SK-N-SH treated with all-trans-retinoic acid at 6 μM for 48 hours (cell line): Measurements from ENCODE around the gene EPB41L2.

Source experiments
- ATAC-seq: fragments of 200-7000 bp; cut with Tn5 transposase; 3 replicates; pipeline ENCODE4 v1.9.1; 2020; ENCODE audit warnings: mild to moderate bottlenecking, moderate library complexity
- ARNTL ChIP-seq: fragments of 450-650 bp; formaldehyde crosslinking; IDR thresholded peaks from 2 replicates; pipeline ENCODE4 v1.5.0; 2020; ENCODE audit warnings: low read depth, mild to moderate bottlenecking, moderate library complexity, borderline replicate concordance
- BACH2 ChIP-seq: fragments of 250-450 bp; sonication (Bioruptor Pico); IDR thresholded peaks from 2 replicates; pipeline ENCODE4 v1.9.0; 2021; ENCODE audit warnings: mild to moderate bottlenecking, borderline replicate concordance
- CSDC2 ChIP-seq: fragments of 250-450 bp; sonication (Bioruptor Pico); IDR thresholded peaks from 2 replicates; pipeline ENCODE4 v1.5.0; 2020; ENCODE audit warnings: mild to moderate bottlenecking, moderate library complexity
- ESRRG ChIP-seq: fragments of 250-450 bp; sonication (Bioruptor Pico); IDR thresholded peaks from 2 replicates; pipeline ENCODE4 v1.6.1; 2021; ENCODE audit warnings: mild to moderate bottlenecking
- GLIS3 ChIP-seq: fragments of 250-450 bp; sonication (Bioruptor Pico); IDR thresholded peaks from 2 replicates; pipeline ENCODE4 v1.5.0; 2020; ENCODE audit warnings: mild to moderate bottlenecking, moderate library complexity
- ISL1 ChIP-seq: fragments of 250-450 bp; sonication (Bioruptor Pico); IDR thresholded peaks from 2 replicates; pipeline ENCODE4 v2.1.2; 2022; ENCODE audit warnings: mild to moderate bottlenecking, moderate library complexity
- OSR1 ChIP-seq: fragments of 250-450 bp; sonication (Bioruptor Pico); IDR thresholded peaks from 2 replicates; pipeline ENCODE4 v1.8.0; 2022; ENCODE audit warnings: moderate library complexity, mild to moderate bottlenecking, inconsistent platforms
- PATZ1 ChIP-seq: fragments of 250-450 bp; sonication (Bioruptor Pico); IDR thresholded peaks from 2 replicates; pipeline ENCODE4 v1.8.0; 2020; ENCODE audit warnings: mild to moderate bottlenecking, moderate library complexity, borderline replicate concordance
- POU6F1 ChIP-seq: fragments of 250-450 bp; sonication (Bioruptor Pico); IDR thresholded peaks from 2 replicates; pipeline ENCODE4 v1.8.0; 2021; ENCODE audit warnings: low read depth, mild to moderate bottlenecking, moderate library complexity, borderline replicate concordance
- PPARA ChIP-seq: fragments of 250-450 bp; sonication (Bioruptor Pico); IDR thresholded peaks from 2 replicates; pipeline ENCODE4 v1.5.0; 2020; ENCODE audit warnings: mild to moderate bottlenecking, borderline replicate concordance
- RARB ChIP-seq: fragments of 250-450 bp; sonication (Bioruptor Pico); IDR thresholded peaks from 2 replicates; pipeline ENCODE4 v1.8.0; 2021; ENCODE audit warnings: mild to moderate bottlenecking, moderate library complexity
- SNAI2 ChIP-seq: fragments of 250-450 bp; sonication (Bioruptor Pico); IDR thresholded peaks from 2 replicates; pipeline ENCODE4 v1.5.0; 2020; ENCODE audit warnings: mild to moderate bottlenecking, moderate library complexity
- TCF4 ChIP-seq: fragments of 250-450 bp; sonication (Bioruptor Pico); IDR thresholded peaks from 2 replicates; pipeline ENCODE4 v1.8.0; 2021; ENCODE audit warnings: mild to moderate bottlenecking, moderate library complexity, borderline replicate concordance
- TOX ChIP-seq: fragments of 250-450 bp; sonication (Bioruptor Pico); IDR thresholded peaks from 2 replicates; pipeline ENCODE4 v1.8.0; 2021; ENCODE audit warnings: mild to moderate bottlenecking, moderate library complexity, borderline replicate concordance
- ZC3H10 ChIP-seq: fragments of 250-450 bp; sonication (Bioruptor Pico); IDR thresholded peaks from 2 replicates; pipeline ENCODE4 v1.5.1; 2021; ENCODE audit warnings: mild to moderate bottlenecking, moderate library complexity
- ZFP3 ChIP-seq: fragments of 250-450 bp; sonication (Bioruptor Pico); IDR thresholded peaks from 2 replicates; pipeline ENCODE4 v1.5.0; 2020; ENCODE audit warnings: mild to moderate bottlenecking, moderate library complexity
- ZFP30 ChIP-seq: fragments of 450-650 bp; formaldehyde crosslinking; IDR thresholded peaks from 2 replicates; pipeline ENCODE4 v1.5.0; 2022; ENCODE audit warnings: mild to moderate bottlenecking, moderate library complexity
- ZNF565 ChIP-seq: fragments of 450-650 bp; formaldehyde crosslinking; conservative IDR thresholded peaks from 2 replicates; pipeline ENCODE4 v1.5.0; 2020; ENCODE audit warnings: low read depth, mild to moderate bottlenecking, moderate library complexity
- ZNF70 ChIP-seq: fragments of 450-650 bp; formaldehyde crosslinking; IDR thresholded peaks from 2 replicates; pipeline ENCODE4 v1.5.0; 2020; ENCODE audit warnings: mild to moderate bottlenecking, moderate library complexity
- ZNF8 ChIP-seq: fragments of 450-650 bp; formaldehyde crosslinking; IDR thresholded peaks from 2 replicates; pipeline ENCODE4 v1.5.0; 2020; ENCODE audit warnings: mild to moderate bottlenecking, moderate library complexity
- TF ChIP-seq, protein P1 (sequence below): fragments of 250-450 bp; sonication (Bioruptor Pico); IDR thresholded peaks from 2 replicates; pipeline ENCODE4 v1.5.1; 2020; ENCODE audit warnings: low read depth, mild to moderate bottlenecking, moderate library complexity
- TF ChIP-seq, protein P2 (sequence below): fragments of 250-450 bp; sonication (Bioruptor Pico); IDR thresholded peaks from 2 replicates; pipeline ENCODE4 v1.5.0; 2020; ENCODE audit warnings: mild to moderate bottlenecking, moderate library complexity
- TF ChIP-seq, protein P3 (sequence below): fragments of 250-450 bp; sonication (Bioruptor Pico); IDR thresholded peaks from 2 replicates; pipeline ENCODE4 v1.5.1; 2021; ENCODE audit warnings: mild to moderate bottlenecking, moderate library complexity

Gene EPB41L2

GRCh38 chr6:130971504-130971903, 91.5 kb downstream of the EPB41L2 start:
- TF ChIP-seq ZNF8 (CRISPR knock-in tag) = no peak
- no peak for TF ChIP-seq GLIS3 (CRISPR knock-in tag)
- TF ChIP-seq OSR1 = no peak
- TF ChIP-seq ESRRG (CRISPR knock-in tag) = no peak
- no peak for TF ChIP-seq PPARA
- no peak for TF ChIP-seq ZFP3 (CRISPR knock-in tag)
- no peak for TF ChIP-seq TCF4 (CRISPR knock-in tag)
- TF ChIP-seq, protein P1, sequence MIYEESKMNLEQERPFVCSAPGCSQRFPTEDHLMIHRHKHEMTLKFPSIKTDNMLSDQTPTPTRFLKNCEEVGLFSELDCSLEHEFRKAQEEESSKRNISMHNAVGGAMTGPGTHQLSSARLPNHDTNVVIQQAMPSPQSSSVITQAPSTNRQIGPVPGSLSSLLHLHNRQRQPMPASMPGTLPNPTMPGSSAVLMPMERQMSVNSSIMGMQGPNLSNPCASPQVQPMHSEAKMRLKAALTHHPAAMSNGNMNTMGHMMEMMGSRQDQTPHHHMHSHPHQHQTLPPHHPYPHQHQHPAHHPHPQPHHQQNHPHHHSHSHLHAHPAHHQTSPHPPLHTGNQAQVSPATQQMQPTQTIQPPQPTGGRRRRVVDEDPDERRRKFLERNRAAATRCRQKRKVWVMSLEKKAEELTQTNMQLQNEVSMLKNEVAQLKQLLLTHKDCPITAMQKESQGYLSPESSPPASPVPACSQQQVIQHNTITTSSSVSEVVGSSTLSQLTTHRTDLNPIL = no peak
- no peak for TF ChIP-seq ARNTL
- TF ChIP-seq ZNF70 (CRISPR knock-in tag) = no peak
- TF ChIP-seq TOX (CRISPR knock-in tag) = no peak
- TF ChIP-seq ZNF565 = no peak
- TF ChIP-seq PATZ1 (CRISPR knock-in tag) = no peak
- TF ChIP-seq ZC3H10 (CRISPR knock-in tag) = no peak
- TF ChIP-seq POU6F1 = no peak
- TF ChIP-seq, protein P2, sequence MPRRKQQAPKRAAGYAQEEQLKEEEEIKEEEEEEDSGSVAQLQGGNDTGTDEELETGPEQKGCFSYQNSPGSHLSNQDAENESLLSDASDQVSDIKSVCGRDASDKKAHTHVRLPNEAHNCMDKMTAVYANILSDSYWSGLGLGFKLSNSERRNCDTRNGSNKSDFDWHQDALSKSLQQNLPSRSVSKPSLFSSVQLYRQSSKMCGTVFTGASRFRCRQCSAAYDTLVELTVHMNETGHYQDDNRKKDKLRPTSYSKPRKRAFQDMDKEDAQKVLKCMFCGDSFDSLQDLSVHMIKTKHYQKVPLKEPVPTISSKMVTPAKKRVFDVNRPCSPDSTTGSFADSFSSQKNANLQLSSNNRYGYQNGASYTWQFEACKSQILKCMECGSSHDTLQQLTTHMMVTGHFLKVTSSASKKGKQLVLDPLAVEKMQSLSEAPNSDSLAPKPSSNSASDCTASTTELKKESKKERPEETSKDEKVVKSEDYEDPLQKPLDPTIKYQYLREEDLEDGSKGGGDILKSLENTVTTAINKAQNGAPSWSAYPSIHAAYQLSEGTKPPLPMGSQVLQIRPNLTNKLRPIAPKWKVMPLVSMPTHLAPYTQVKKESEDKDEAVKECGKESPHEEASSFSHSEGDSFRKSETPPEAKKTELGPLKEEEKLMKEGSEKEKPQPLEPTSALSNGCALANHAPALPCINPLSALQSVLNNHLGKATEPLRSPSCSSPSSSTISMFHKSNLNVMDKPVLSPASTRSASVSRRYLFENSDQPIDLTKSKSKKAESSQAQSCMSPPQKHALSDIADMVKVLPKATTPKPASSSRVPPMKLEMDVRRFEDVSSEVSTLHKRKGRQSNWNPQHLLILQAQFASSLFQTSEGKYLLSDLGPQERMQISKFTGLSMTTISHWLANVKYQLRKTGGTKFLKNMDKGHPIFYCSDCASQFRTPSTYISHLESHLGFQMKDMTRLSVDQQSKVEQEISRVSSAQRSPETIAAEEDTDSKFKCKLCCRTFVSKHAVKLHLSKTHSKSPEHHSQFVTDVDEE = no peak
- TF ChIP-seq ZFP30 (CRISPR knock-in tag) = no peak
- TF ChIP-seq, protein P3, sequence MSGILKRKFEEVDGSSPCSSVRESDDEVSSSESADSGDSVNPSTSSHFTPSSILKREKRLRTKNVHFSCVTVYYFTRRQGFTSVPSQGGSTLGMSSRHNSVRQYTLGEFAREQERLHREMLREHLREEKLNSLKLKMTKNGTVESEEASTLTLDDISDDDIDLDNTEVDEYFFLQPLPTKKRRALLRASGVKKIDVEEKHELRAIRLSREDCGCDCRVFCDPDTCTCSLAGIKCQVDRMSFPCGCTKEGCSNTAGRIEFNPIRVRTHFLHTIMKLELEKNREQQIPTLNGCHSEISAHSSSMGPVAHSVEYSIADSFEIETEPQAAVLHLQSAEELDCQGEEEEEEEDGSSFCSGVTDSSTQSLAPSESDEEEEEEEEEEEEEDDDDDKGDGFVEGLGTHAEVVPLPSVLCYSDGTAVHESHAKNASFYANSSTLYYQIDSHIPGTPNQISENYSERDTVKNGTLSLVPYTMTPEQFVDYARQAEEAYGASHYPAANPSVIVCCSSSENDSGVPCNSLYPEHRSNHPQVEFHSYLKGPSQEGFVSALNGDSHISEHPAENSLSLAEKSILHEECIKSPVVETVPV (CRISPR knock-in tag) = no peak
- no peak for TF ChIP-seq ISL1
- no peak for TF ChIP-seq CSDC2 (CRISPR knock-in tag)
- ATAC-seq = no peak

DNA sequence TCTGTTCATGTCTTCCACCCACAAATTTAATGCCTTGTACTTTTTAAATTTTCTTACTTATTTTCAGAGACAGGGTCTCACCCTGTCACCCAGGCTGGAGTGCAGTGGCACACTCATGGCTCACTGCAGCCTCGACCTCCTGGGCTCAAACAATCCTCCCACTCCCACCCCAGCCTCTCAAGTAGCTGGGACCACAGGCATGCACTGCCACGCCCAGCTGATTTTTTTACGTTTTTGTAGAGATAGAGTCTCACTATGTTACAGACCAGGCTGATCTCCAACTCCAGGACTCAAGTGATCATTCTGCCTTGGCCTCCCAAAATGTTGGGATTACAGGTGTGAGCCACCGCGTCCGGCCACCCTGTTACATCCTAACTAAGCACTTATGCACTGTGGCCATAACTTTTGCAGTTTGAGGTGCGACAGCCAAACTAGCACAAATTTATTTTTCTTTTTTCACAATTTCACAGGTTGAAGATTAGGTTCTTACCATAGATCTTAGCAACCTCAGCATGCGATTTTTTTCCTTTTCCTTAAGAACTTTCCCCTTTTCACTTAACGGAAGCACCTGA, 92.1 kb downstream of the EPB41L2 start:
- ATAC-seq = no peak
- TF ChIP-seq BACH2 (CRISPR knock-in tag) (no peak), RARB (CRISPR knock-in tag) (no peak), GLIS3 (CRISPR knock-in tag) (no peak), ZFP3 (CRISPR knock-in tag) (no peak), SNAI2 (CRISPR knock-in tag) (no peak), ARNTL (no peak), ZNF565 (no peak), ISL1 (no peak), PATZ1 (CRISPR knock-in tag) (no peak), OSR1 (no peak), ZFP30 (CRISPR knock-in tag) (no peak), CSDC2 (CRISPR knock-in tag) (no peak)
- TF ChIP-seq, protein P3 (CRISPR knock-in tag) = no peak
- TF ChIP-seq, protein P1 = no peak
- TF ChIP-seq, protein P2 = no peak
